GM12875 (cell line): ENCODE measurements around the gene CNTNAP2.

ENCODE experiments used
- H3K4me3 ChIP-seq: one replicate; pipeline ENCODE4 v1.5.1; 2011; ENCODE audit warnings: low read depth, low read length, control low read depth
- CTCF ChIP-seq: IDR thresholded peaks from 2 replicates; pipeline ENCODE4 v1.5.1; 2011; ENCODE audit warnings: low read depth, mild to moderate bottlenecking, control low read depth, inconsistent platforms, low read length, moderate library complexity, borderline replicate concordance; ENCODE audit not compliant: insufficient read depth

CNTNAP2 gene

GRCh38 chr7:148042935-148043631 lies 1926.5 kb downstream of the CNTNAP2 start:
- no peak overlapping the region for H3K4me3 ChIP-seq
- TF ChIP-seq CTCF = no peak

- H3K4me3 ChIP-seq = no peak overlapping the region
- no peak for TF ChIP-seq CTCF
Measured at GRCh38 chr7:148044173-148044572, 1927.6 kb downstream of the CNTNAP2 start.

GRCh38 chr7:148045521-148045920 lies 1928.9 kb downstream of the CNTNAP2 start:
- TF ChIP-seq CTCF = no peak
- no peak overlapping the region for H3K4me3 ChIP-seq

GRCh38 chr7:148049068-148049467 lies 1932.5 kb downstream of the CNTNAP2 start:
- TF ChIP-seq CTCF = no peak
- H3K4me3 ChIP-seq = no peak overlapping the region

- no peak for TF ChIP-seq CTCF
- no peak overlapping the region for H3K4me3 ChIP-seq
Measured at GRCh38 chr7:148050492-148051158, 1934.0 kb downstream of the CNTNAP2 start.

GRCh38 chr7:148056406-148056805 lies 1939.8 kb downstream of the CNTNAP2 start:
- no peak for TF ChIP-seq CTCF
- H3K4me3 ChIP-seq = no peak overlapping the region

- TF ChIP-seq CTCF = no peak
- no peak overlapping the region for H3K4me3 ChIP-seq
Measured at GRCh38 chr7:148058092-148058491, 1941.5 kb downstream of the CNTNAP2 start.
